Measurements from ENCODE around the gene ANO1.

DNA sequence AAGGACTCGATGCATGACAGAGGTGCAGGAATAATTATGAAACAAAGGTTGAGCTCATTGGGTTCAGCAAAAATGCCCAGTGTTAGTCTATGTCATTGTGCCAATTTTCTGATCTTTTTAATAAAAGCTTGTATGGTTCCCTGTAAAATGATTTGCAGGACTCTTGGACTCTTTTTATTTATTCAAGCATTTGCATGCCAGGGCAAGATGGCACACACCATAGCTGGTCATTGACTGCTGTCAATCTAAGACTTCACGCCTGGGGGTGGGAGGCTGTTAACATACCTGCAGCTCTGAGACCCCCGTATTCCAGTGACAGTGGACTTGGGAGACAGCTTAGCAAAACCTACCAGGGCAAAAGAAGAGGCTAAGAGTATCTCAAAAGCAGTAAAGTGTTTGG is 32.0 kb upstream of the ANO1 start:
- TF ChIP-seq EZH2 (IDR thresholded peaks at IDR 0.05; ENCODE audit: low read length, unreplicated experiment) (no peak), CTCF (conservative IDR thresholded peaks at IDR 0.05; ENCODE audit: low read depth, low read length) (no peak)

Measured in PC-3 (cell line).